Measurements from ENCODE around the gene BRD4.
A peak's percentile ranks its signal among the peaks of the same experiment; 100 is the strongest.
"Not testable (repeated sequence)": the region's sequence is repeated elsewhere in the genome, so short reads cannot be mapped to it uniquely, and the experiment has no call there.

Gene BRD4

DNA sequence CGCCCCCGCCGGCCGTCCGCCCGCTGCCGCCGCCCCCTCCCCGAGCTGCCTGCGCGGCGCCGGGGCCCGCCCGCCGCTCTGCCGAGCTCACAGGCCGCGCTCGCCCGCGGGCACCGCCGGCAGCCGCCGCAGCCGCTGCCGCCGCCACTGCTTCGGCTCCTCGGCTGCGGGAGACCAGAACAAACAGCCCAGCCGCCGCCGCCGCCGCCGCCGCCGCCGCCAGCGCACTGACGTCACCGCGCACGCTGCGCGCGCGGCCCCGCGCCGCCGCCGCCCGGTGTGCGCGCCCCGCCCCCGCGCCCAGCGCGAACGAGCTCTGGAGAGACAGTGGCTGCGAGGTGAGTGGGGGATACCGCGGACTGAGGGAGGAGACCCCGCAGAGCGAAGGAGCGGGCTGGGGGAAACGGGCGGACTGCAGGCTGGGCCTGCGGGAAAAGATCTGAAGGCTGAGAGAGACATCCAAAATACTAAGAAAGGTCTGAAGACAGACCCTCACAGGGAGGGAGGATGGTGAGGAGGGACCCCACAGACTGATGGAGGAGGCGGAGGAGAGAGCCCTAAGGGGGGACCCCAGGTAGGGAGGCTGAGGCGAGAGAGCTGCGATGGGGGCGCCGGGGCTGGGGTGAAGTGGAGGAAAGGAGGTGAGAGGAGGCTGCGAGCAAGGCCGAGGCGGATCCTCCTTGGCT is at the start of gene BRD4:
TSS of gene BRD4 (minus strand) at position 229 of the 686 bp plus-strand sequence. CDS start 59,440 bp downstream, outside the sequence.
- DNase-seq (ENCODE audit: low spot score) = peak; percentile 42

DNA sequence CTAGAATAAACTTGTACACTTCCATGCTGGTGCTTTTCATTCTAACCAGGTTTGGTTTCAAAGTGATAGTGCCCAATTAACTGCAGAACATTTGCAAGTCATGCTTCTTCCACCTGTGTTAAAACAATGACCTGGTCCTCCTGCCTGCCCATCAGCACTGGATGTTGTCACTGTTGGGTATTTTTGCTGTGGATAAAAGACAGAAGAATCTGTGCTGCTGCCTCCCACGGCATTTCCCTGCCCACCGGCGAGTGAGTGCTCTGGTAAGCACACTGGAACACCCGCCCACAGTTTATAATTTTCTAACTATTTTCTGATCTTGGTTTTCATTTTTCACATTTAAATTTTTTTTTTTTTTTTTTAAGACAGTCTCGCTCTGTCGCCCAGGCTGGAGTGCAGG is 49.5 kb upstream of the BRD4 start:
- no peak for DNase-seq (ENCODE audit: low spot score)

DNA sequence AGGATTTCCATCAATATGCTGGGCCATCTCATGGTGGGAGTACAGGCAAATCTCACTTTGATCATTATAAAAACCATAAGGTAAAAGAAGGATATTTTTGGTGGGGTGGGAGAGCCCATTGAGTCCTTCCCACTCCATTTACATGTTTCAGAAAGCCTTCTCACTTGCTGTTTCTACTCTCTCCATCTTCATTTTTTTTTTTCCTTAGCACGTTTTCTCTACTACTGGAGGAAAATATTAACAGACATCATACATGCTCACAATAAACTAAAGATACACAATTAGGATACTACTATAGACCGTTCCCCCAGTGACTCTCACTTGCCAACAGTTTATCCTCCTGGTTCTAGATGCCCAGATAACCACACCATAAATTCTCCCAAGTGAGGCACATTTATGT is 49.1 kb upstream of the BRD4 start:
- no peak for DNase-seq (ENCODE audit: low spot score)

DNA sequence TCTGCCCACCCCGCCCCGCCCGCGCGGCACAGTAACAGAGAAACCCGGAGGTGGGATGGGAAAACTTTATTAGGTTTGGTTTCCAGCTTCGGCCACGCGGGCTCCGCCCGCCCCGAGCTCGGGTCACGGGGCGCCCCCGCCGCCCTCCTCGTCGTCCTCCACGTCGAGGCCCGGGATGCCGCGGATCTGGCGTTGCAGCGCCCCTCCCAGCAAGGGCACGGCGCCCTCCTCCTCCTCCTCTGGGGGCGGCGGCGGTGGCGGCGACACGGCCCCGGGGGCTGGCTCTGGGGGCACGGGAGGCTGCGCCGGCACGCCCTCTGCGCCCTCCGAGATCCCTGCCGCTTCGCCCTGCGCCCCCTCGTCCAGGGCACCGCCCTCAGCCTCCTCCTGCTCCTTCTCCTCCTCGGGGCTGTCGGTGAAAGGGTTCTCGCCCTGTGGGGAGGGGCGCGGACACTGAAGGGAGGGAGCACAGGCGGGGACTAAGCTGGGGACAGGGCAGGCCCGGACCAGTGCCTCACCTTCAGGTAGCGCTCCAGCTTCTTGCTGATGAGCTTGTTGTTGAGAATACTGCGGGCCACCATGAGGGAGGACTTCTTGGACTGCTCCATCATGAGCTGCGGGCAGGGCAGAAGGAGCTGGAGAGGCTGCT is 47.8 kb upstream of the BRD4 start:
- peak; percentile 78 for DNase-seq (ENCODE audit: low spot score)

GRCh38 chr19:15379083-15379998 is 47.0 kb upstream of the BRD4 start, which contains the start of gene AKAP8:
Gene AKAP8 (minus strand): TSS chr19:15379787. CDS start chr19:15379731, 56 bp downstream.
- DNase-seq (ENCODE audit: low spot score) = peak; percentile 98

DNA sequence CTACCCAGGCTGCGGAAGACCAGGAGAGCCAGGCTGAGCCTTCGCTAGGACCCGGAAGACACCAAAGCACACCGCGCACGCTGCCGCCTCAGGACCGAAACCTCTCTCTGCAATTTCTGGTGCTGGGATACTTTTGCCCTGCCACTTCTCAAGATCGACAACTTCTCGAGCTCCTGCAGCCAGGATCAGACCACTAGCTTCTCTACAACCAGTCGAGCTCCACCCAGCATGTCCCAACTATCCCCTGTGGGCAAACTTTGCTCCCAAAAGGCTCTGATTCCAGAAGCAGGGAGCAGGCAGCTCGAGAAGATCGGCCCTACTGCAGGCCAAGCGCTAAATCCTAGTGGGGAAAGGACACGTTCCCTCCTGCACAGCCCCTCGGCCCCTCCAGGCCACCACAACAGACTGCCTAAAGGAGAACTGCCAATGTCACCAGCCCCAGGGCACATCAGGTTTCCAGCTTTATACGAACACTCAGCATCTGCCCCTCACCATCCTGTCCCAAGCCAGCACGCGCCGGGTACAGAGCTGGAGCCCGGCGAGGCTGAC is 46.3 kb upstream of the BRD4 start:
- DNase-seq (ENCODE audit: low spot score) = peak; percentile 56

GRCh38 chr19:15374796-15375440 is 42.6 kb upstream of the BRD4 start:
- peak; percentile 70 for DNase-seq (ENCODE audit: low spot score)

DNA sequence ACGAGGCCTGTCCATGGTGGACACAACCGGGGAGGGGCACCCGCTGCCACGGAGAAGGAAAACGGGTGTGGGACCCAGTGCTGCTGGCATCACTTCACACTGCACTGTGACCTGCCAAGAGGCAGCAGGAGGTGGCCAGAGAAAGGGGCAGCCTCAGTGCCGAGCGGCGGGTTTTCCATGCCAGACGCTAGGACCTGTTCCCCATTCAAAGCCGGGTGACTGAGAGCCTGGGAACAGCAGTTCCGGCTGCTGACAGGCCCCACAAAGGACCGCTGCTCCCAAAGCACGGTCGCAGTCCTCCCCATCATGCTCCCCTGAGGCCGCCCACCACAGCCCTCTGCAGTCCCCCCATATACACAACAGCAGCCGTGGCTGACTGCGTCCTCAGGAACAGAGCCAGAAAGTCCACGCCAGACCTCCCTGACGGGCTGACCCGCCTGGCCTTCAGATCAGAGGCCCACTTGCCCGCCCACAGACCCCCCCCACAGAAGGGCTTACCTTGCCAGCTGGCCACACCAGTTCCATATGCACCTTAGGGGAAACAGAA is 41.8 kb upstream of the BRD4 start:
- peak; percentile 25 for DNase-seq (ENCODE audit: low spot score)

DNA sequence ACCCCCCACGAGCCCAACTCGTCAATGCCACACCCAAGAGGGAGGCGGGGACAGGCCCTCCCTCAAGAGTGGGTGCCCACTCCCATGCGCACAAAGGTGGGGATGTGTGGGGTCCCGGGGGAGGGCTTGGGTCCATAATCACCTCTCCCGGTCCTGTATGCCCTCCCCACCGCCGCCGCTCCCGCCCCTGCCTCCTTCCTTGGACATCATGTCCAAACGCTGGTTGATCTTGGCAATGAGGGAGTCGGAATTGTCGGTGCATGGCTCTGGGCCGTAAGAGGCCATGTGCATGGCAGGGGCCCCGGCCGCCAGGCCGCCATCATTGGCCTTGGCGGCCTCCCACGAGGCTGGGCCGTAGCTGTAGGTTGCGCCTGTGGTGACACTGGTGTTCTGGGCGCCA is 41.3 kb upstream of the BRD4 start:
- DNase-seq (ENCODE audit: low spot score) = no peak

DNA sequence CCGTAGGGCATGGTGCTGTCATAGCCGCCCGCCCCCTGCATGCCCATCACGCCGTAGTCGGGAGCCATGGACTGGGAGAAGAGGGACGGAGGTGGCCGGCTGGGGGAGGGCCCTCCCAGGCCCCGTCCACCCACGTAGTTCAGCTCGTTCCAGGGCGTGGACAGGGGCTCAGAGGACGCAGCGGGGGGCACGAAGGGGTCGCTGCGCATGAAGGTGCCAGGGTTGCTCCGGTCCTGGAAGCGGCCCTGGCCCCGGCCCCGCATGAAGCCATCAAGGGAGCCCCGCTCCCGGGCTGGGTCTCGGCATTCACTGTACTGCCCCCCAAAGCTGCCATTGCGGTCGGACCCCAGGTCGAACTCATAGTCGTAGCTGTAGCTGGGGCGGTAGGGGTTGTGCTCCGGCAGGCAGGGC is 40.6 kb upstream of the BRD4 start:
- no peak for DNase-seq (ENCODE audit: low spot score)

DNA sequence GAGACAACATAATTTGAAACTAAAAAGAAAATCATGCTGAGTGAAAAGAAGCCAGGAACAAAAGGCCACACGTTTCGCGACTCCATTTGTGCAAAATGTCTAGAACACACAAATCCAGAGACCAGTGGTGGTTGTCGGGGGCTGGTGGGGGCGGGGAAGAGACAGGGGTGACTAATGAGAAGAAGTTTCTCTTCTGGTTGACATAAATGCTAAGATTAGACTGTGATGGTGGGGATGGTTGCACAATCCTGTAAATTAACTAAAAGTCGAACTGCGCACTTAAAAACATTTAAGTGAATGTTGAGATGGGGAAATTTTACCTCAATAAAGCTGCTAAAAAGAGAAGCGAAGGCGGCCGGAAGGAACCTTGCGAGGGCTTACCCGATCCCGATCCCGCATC is 40.1 kb upstream of the BRD4 start:
- DNase-seq (ENCODE audit: low spot score) = no peak

GRCh38 chr19:15371786-15372380 is 39.5 kb upstream of the BRD4 start:
- DNase-seq (ENCODE audit: low spot score) = peak; percentile 23

DNA sequence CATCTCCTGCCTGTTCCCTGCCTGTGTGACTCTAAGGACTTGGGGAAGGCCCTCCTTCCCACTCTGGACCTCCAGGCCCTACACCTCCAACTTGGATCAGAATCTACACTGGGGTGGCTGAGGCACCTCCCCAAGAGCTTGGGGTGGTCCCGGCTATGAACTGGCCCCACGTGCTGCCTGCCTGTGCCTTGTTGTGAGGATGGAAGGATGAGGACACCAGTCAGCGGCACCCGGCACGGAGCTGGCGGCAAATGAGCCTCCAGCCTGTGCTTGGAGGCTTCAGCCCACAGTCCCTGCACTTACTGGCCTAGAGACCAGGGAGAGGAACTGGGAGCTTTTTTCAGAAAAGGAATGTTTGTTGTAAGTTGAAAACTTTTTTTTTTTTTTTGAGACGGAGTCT is 38.8 kb upstream of the BRD4 start:
- DNase-seq (ENCODE audit: low spot score) = no peak

DNA sequence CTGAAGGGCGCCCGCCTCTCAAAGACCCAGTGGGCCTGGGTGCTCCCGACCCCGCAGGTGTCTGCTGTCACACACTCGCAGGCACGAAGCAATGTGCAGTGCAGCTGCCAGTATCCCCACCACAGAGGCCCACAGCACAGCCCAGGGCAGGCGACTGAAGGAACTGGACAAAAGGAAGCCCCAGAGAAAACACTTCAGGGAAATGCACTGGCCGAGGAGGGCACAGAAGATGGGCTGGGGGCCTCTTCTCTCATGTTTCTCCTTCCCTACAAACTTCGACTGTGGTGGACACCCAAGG is 37.2 kb upstream of the BRD4 start:
- no peak for DNase-seq (ENCODE audit: low spot score)

DNA sequence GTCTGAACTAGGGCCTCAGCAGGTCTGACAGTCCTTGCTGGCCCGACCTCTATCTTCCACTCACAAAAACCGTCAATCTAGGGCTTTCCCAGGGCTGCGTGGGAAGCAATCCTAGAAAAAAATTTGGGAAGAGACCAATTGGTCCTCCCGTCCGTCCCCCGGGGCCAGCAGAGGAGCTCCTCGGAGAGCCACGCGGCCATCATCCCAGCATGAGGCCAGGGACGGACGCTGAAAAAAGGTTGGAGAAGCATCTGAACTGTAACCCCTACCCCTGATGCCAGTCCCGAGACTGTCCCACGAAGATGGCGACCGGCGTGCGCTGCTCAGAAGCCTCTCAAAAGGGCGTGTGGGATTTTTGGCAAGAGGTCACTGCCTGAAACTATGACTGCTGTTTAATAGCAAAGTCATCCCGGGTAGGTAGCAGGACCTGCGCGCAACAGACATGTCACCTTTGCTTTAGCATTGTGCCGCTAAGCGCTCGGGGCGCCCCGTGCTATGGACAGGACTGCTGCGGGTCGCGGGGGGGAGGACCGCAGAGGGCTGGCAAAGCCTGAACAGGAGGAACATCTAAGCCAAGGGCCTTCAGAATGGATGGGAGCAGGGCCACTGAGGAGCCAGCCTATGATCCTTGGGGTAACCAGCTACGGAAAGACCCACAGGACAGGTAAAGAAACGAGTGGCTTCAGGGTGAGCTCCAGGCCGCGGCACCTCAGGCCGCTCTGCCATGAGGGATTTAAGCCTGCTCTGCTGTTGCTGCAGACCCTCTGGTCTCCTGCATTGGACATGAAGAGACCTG is 36.7 kb upstream of the BRD4 start:
- DNase-seq (ENCODE audit: low spot score) = no peak

DNA sequence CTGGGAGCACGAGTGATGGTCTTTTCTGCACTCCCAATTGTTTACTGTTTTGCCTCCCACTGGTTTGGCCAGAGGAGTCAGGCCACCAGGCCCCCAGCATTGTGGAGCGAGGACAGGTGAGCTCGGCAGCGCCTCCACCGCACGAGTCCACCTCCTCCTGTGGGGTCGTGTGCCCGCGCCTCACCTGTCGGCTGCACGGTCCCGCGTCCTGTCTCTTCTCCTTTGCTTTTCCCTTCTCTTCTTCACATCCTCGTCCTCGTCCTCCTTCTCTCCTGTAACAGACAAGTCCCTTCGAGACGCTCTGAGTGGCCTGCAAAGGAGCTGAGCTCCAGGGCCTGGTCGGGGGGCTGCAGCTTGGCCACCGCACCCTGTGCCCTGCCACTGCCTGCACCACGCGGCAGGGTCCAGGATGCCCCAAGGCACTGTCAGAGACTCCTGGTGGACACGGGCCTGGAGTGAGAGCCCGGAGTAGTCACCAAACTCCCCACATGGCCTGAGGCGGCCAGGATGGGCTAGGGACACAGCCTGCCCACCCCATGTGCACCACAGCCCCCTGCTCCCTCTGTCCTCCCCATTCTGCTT is 35.8 kb upstream of the BRD4 start:
- no peak for DNase-seq (ENCODE audit: low spot score)

- DNase-seq (ENCODE audit: low spot score) = no peak
Observed at GRCh38 chr19:15367439-15367838, 35.1 kb upstream of the BRD4 start.

- DNase-seq (ENCODE audit: low spot score) = no peak
Observed at GRCh38 chr19:15365264-15365663, 32.9 kb upstream of the BRD4 start.

DNA sequence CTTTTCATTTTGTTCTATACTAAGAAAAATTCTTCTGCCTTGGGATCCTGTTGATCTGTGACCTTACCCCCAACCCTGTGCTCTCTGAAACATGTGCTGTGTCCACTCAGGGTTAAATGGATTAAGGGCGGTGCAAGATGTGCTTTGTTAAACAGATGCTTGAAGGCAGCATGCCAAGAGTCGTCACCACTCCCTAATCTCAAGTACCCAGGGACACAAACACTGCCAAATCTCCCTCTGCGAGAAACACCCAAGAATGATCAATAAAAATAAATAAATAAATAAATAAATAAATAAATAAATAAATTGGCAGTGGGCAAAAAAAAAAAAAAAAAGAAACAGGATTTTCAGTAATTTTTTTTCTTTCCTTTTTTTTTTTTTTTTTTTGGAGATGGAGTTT is 31.5 kb upstream of the BRD4 start:
- DNase-seq (ENCODE audit: low spot score) = not testable (repeated sequence)

DNA sequence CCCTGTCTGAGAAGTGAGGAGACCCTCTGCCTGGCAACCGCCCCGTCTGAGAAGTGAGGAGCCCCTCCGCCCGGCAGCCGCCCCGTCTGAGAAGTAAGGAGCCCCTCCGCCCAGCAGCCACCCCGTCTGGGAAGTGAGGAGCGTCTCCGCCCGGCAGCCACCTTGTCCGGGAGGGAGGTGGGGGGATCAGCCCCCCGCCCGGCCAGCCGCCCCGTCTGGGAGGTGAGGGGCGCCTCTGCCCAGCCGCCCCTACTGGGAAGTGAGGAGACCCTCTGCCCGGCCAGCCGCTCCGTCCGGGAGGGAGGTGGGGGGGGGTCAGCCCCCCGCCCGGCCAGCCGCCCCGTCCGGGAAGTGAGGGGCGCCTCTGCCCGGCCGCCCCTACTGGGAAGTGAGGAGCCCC is 30.7 kb upstream of the BRD4 start:
- not testable (repeated sequence) for DNase-seq (ENCODE audit: low spot score)
